Activated CD8-positive, alpha-beta memory T cell treated with anti-CD3 and anti-CD28 coated beads, Interleukin-2, amount 10 ng/mL, durations not matched to agents 7 days and 5 days (primary cell): ENCODE results near the gene ATG2A. TPM values are rescaled to one million over a fixed set of nuclear protein-coding genes. Genes with fewer than 3 reads are reported as not detected.

Experiments used
- ATAC-seq: fragments of 150-1000 bp; cut with Tn5 transposase; one replicate; pipeline ENCODE4 v1.10.0; 2021; ENCODE audit warnings: moderate library complexity
- CTCF ChIA-PET: fragments of 350-600 bp; sonication (Branson Sonifier 250); formaldehyde crosslinking; loops from one replicate; lab custom pipeline; 2021; ENCODE audit warnings: antibody characterized with exemption; lab: Charles Lee
- DNase-seq: peaks from one replicate; pipeline ENCODE4 v3.0.0-alpha.2; 2020
- H3K27ac Mint-ChIP-seq: one replicate; pipeline ENCODE4 v1.8.0; 2021; ENCODE audit warnings: mild to moderate bottlenecking, mixed read lengths
- H3K27me3 Mint-ChIP-seq: one replicate; pipeline ENCODE4 v1.8.0; 2021; ENCODE audit warnings: mixed read lengths
- H3K36me3 Mint-ChIP-seq: one replicate; pipeline ENCODE4 v1.8.0; 2021; ENCODE audit warnings: mild to moderate bottlenecking, mixed read lengths
- H3K4me1 Mint-ChIP-seq: one replicate; pipeline ENCODE4 v1.8.0; 2021; ENCODE audit warnings: mixed read lengths
- H3K4me3 Mint-ChIP-seq: one replicate; pipeline ENCODE4 v1.8.0; 2021; ENCODE audit warnings: mild to moderate bottlenecking, moderate library complexity, mixed read lengths
- H3K9me3 Mint-ChIP-seq: one replicate; pipeline ENCODE4 v1.8.0; 2022; ENCODE audit warnings: low read depth, mixed read lengths
- total RNA-seq, 2 experiments: library from RNA; stranded (reverse); gene quantifications; one replicate each; pipeline ENCODE4 v1.2.3, GENCODE V29; 2021

ATG2A gene
- total RNA-seq, 2 experiments from 2014 or later: 27.3 to 27.9 TPM

GRCh38 chr11:64894070-64894811 lies 22.8 kb downstream of the ATG2A start:
- Mint-ChIP-seq H3K4me1 (no peaks in the 10 kb centered on the region), H3K4me3 (no peak overlapping the region), H3K27ac (no peak overlapping the region), H3K36me3 (no peaks in the 10 kb centered on the region), H3K9me3 (no peaks in the 10 kb centered on the region), H3K27me3 (no peaks in the 10 kb centered on the region)
- DNase-seq (peak; percentile 94), ATAC-seq (peak; percentile 98)
- CTCF ChIA-PET: interaction anchor here (0.6 to 31.3 kb wide), 16 partner anchors 9 to 440 kb away, joined by 3 to 1163 read pairs (median 4); partner anchors contain the start of genes CDC42BPG, EHD1 and PPP2R5B

GRCh38 chr11:64893194-64894069 lies 23.6 kb downstream of the ATG2A start:
- no peaks in the 10 kb centered on the region for H3K9me3 Mint-ChIP-seq
- ATAC-seq (no peak), DNase-seq (no peak)
- H3K4me1 Mint-ChIP-seq: no peaks in the 10 kb centered on the region
- no peaks in the 10 kb centered on the region for H3K36me3 Mint-ChIP-seq
- no peak overlapping the region for H3K27ac Mint-ChIP-seq
- H3K4me3 Mint-ChIP-seq: no peak overlapping the region
- H3K27me3 Mint-ChIP-seq: no peaks in the 10 kb centered on the region
- CTCF ChIA-PET: interaction anchor here (0.6 to 31.3 kb wide), 12 partner anchors 8 to 439 kb away, joined by 3 to 1163 read pairs (median 4); partner anchors contain the start of gene CDC42BPG

GRCh38 chr11:64892838-64893193 lies 24.2 kb downstream of the ATG2A start:
- CTCF ChIA-PET: interaction anchor here (1.3 to 31.3 kb wide), 4 partner anchors 16 to 121 kb away, joined by 6 to 1163 read pairs (median 10); partner anchors contain the start of genes ARL2 and CDC42BPG
- H3K36me3 Mint-ChIP-seq: no peaks in the 10 kb centered on the region
- no peak for DNase-seq
- H3K9me3 Mint-ChIP-seq: no peaks in the 10 kb centered on the region
- ATAC-seq: no peak
- no peaks in the 10 kb centered on the region for H3K27me3 Mint-ChIP-seq
- H3K4me1 Mint-ChIP-seq: peaks cover 5% of the 10 kb centered on the region
- H3K4me3 Mint-ChIP-seq: no peak overlapping the region
- no peak overlapping the region for H3K27ac Mint-ChIP-seq

- ATAC-seq: no peak
- no peak overlapping the region for H3K27ac Mint-ChIP-seq
Observed at GRCh38 chr11:64892411-64892831, 24.6 kb downstream of the ATG2A start.

GRCh38 chr11:64891880-64892279 lies 25.1 kb downstream of the ATG2A start:
- Mint-ChIP-seq H3K4me3 (no peak overlapping the region), H3K9me3 (no peaks in the 10 kb centered on the region), H3K27ac (no peak overlapping the region)

More at GRCh38 chr11:64892411-64892831, 24.6 kb downstream of the ATG2A start:
- Mint-ChIP-seq H3K9me3 (no peaks in the 10 kb centered on the region), H3K4me3 (no peak overlapping the region), H3K27me3 (no peaks in the 10 kb centered on the region), H3K4me1 (peaks cover 8% of the 10 kb centered on the region), H3K36me3 (no peaks in the 10 kb centered on the region)
- DNase-seq: no peak
- CTCF ChIA-PET: interaction anchor here (1.3 to 31.3 kb wide), 4 partner anchors 15 to 122 kb away, joined by 6 to 1163 read pairs (median 10); partner anchors contain the start of genes ARL2 and CDC42BPG

GRCh38 chr11:64891215-64891848 lies 25.7 kb downstream of the ATG2A start:
- H3K27me3 Mint-ChIP-seq: no peaks in the 10 kb centered on the region
- ATAC-seq: no peak
- CTCF ChIA-PET: interaction anchor here (1.3 to 31.3 kb wide), 5 partner anchors 9 to 123 kb away, joined by 4 to 1163 read pairs (median 7); partner anchors contain the start of genes ARL2, CDC42BPG and EHD1

More at GRCh38 chr11:64891880-64892279, 25.1 kb downstream of the ATG2A start:
- H3K36me3 Mint-ChIP-seq: no peaks in the 10 kb centered on the region
- CTCF ChIA-PET: interaction anchor here (1.3 to 31.3 kb wide), 3 partner anchors 19 to 122 kb away, joined by 6 to 1163 read pairs (median 9); partner anchors contain the start of genes ARL2 and CDC42BPG
- no peaks in the 10 kb centered on the region for H3K27me3 Mint-ChIP-seq
- DNase-seq (no peak), ATAC-seq (no peak)
- peaks cover 11% of the 10 kb centered on the region for H3K4me1 Mint-ChIP-seq

GRCh38 chr11:64890522-64890939 lies 26.5 kb downstream of the ATG2A start:
- Mint-ChIP-seq H3K9me3 (no peaks in the 10 kb centered on the region), H3K36me3 (no peaks in the 10 kb centered on the region), H3K4me1 (peaks cover 18% of the 10 kb centered on the region), H3K27me3 (no peaks in the 10 kb centered on the region), H3K27ac (no peak overlapping the region), H3K4me3 (no peak overlapping the region)
- ATAC-seq (no peak), DNase-seq (no peak)
- CTCF ChIA-PET: interaction anchor here (0.6 to 31.3 kb wide), 6 partner anchors 9 to 333 kb away, joined by 3 to 1163 read pairs (median 6); partner anchors contain the start of genes ARL2, CDC42BPG and EHD1

More at GRCh38 chr11:64891215-64891848, 25.7 kb downstream of the ATG2A start:
- no peak for DNase-seq
- no peaks in the 10 kb centered on the region for H3K9me3 Mint-ChIP-seq
- H3K36me3 Mint-ChIP-seq: no peaks in the 10 kb centered on the region
- peaks cover 11% of the 10 kb centered on the region for H3K4me1 Mint-ChIP-seq
- no peak overlapping the region for H3K27ac Mint-ChIP-seq
- no peak overlapping the region for H3K4me3 Mint-ChIP-seq

GRCh38 chr11:64888729-64889511 lies 28.1 kb downstream of the ATG2A start:
- H3K36me3 Mint-ChIP-seq: no peaks in the 10 kb centered on the region
- H3K27me3 Mint-ChIP-seq: no peaks in the 10 kb centered on the region
- no peak overlapping the region for H3K27ac Mint-ChIP-seq
- peaks cover 29% of the 10 kb centered on the region for H3K4me1 Mint-ChIP-seq
- CTCF ChIA-PET: interaction anchor here (0.5 to 31.3 kb wide), 6 partner anchors 13 to 228 kb away, joined by 3 to 1163 read pairs (median 6); partner anchors contain the start of genes ARL2, CDC42BPG, EHD1 and ZNHIT2
- no peaks in the 10 kb centered on the region for H3K9me3 Mint-ChIP-seq
- ATAC-seq: no peak
- no peak for DNase-seq
- no peak overlapping the region for H3K4me3 Mint-ChIP-seq

- H3K27me3 Mint-ChIP-seq: no peaks in the 10 kb centered on the region
Observed at GRCh38 chr11:64888406-64888728, 28.6 kb downstream of the ATG2A start.

GRCh38 chr11:64887757-64888405 lies 29.1 kb downstream of the ATG2A start:
- no peaks in the 10 kb centered on the region for H3K9me3 Mint-ChIP-seq
- no peaks in the 10 kb centered on the region for H3K36me3 Mint-ChIP-seq
- no peaks in the 10 kb centered on the region for H3K27me3 Mint-ChIP-seq
- ATAC-seq (peak; percentile 94), DNase-seq (peak; percentile 87)
- H3K27ac Mint-ChIP-seq: peak overlapping the region; percentile 84
- CTCF ChIA-PET: interaction anchor here (0.7 to 31.3 kb wide), 12 partner anchors 9 to 230 kb away, joined by 3 to 1163 read pairs (median 4); partner anchors contain the start of genes CDC42BPG, EHD1, PPP2R5B and TM7SF2
- H3K4me3 Mint-ChIP-seq: peak overlapping the region; percentile 65
- peaks cover 38% of the 10 kb centered on the region for H3K4me1 Mint-ChIP-seq

More at GRCh38 chr11:64888406-64888728, 28.6 kb downstream of the ATG2A start:
- CTCF ChIA-PET: interaction anchor here (0.6 to 31.3 kb wide), 13 partner anchors 8 to 229 kb away, joined by 3 to 1163 read pairs (median 4); partner anchors contain the start of genes CDC42BPG, EHD1, PPP2R5B and TM7SF2
- H3K9me3 Mint-ChIP-seq: no peaks in the 10 kb centered on the region
- no peaks in the 10 kb centered on the region for H3K36me3 Mint-ChIP-seq
- DNase-seq: no peak
- peak overlapping the region; percentile 65 for H3K4me3 Mint-ChIP-seq
- no peak for ATAC-seq
- peak overlapping the region; percentile 84 for H3K27ac Mint-ChIP-seq
- peaks cover 34% of the 10 kb centered on the region for H3K4me1 Mint-ChIP-seq

- no peak overlapping the region for H3K4me3 Mint-ChIP-seq
- no peak for ATAC-seq
- CTCF ChIA-PET: interaction anchor here (0.7 to 31.3 kb wide), 11 partner anchors 9 to 224 kb away, joined by 3 to 1163 read pairs (median 4); partner anchors contain the start of genes ARL2, CDC42BPG, EHD1 and PPP2R5B
Observed at GRCh38 chr11:64887234-64887756, 29.7 kb downstream of the ATG2A start.

More at GRCh38 chr11:64887234-64887756, 29.7 kb downstream of the ATG2A start:
- Mint-ChIP-seq H3K36me3 (no peaks in the 10 kb centered on the region), H3K27ac (peak overlapping the region; percentile 37), H3K27me3 (no peaks in the 10 kb centered on the region), H3K4me1 (peaks cover 40% of the 10 kb centered on the region), H3K9me3 (no peaks in the 10 kb centered on the region)
- DNase-seq: no peak
